Neural cell (in vitro differentiated cells): Measurements from ENCODE around the gene GRIN3A.

Source experiments
- POLR2AphosphoS5 ChIP-seq: IDR thresholded peaks from 2 replicates; pipeline ENCODE4 v1.6.1; 2012
- TF ChIP-seq, protein P1 (sequence below): fragments of 450-650 bp; IDR thresholded peaks from 2 replicates; pipeline ENCODE4 v1.5.1; 2014; ENCODE audit warnings: antibody characterized with exemption, mild to moderate bottlenecking, moderate library complexity; ENCODE audit not compliant: poor library complexity, severe bottlenecking

DNA sequence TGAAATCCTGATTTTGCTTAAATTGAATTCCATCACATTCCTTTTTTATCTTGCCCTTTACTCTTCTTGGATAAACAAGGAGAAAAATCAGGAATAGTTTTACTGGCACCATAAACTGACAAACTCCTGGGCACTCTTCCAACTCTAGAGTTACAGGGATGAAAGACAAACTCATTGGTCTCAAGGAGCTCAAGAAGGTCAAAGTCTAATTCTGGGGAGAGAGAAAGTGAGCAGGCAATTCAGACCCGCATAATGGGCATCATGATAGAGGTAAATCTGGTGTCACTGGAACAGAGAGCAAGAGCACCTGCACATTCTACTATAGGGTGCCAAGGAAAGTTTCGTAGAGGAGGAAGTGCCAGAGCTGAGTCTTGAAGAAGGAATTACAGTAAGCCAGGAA, 64.8 kb downstream of the GRIN3A start:
- TF ChIP-seq, protein P1, sequence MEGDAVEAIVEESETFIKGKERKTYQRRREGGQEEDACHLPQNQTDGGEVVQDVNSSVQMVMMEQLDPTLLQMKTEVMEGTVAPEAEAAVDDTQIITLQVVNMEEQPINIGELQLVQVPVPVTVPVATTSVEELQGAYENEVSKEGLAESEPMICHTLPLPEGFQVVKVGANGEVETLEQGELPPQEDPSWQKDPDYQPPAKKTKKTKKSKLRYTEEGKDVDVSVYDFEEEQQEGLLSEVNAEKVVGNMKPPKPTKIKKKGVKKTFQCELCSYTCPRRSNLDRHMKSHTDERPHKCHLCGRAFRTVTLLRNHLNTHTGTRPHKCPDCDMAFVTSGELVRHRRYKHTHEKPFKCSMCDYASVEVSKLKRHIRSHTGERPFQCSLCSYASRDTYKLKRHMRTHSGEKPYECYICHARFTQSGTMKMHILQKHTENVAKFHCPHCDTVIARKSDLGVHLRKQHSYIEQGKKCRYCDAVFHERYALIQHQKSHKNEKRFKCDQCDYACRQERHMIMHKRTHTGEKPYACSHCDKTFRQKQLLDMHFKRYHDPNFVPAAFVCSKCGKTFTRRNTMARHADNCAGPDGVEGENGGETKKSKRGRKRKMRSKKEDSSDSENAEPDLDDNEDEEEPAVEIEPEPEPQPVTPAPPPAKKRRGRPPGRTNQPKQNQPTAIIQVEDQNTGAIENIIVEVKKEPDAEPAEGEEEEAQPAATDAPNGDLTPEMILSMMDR: no peak
- no peak for TF ChIP-seq POLR2AphosphoS5
